Keratinocyte (primary cell): ENCODE measurements around the gene SMARCD1.

Experiments used
- CTCF ChIP-seq, 3 experiments: IDR thresholded peaks in 1 of 3; conservative IDR thresholded peaks in 1 of 3; optimal IDR thresholded peaks in 1 of 3; 2 replicates in 2 of 3; 3 replicates in 1 of 3; pipeline versions ENCODE3 to v1.5.1; 2011; ENCODE audit warnings: low read length in 3 of 3, mild to moderate bottlenecking in 3 of 3, moderate library complexity in 2 of 3, control low read depth in 1 of 3, inconsistent platforms in 1 of 3; ENCODE audit not compliant: insufficient read depth in 2 of 3; ENCODE audit errors: extremely low read depth in 1 of 3
- EZH2 ChIP-seq: IDR thresholded peaks from one replicate; pipeline ENCODE4 v1.6.1; 2012; ENCODE audit warnings: inconsistent platforms, mild to moderate bottlenecking, low read length, moderate library complexity

- TF ChIP-seq CTCF (optimal IDR thresholded peaks at IDR 0.05 in 1 of 3, IDR thresholded peaks at IDR 0.05 in 1 of 3, conservative IDR thresholded peaks at IDR 0.05 in 1 of 3; ENCODE audit: extremely low read depth in 1 of 3, insufficient read depth in 2 of 3, low read length in 3 of 3): no peak
- no peak for TF ChIP-seq EZH2
Measured at GRCh38 chr12:50121641-50122040, 36.5 kb downstream of the SMARCD1 start.
